OCI-LY7 (cell line): Measurements from ENCODE around the gene TLE1.

Experiments
- EZH2phosphoT487 ChIP-seq: fragments of 200-600 bp; sonication (generic); IDR thresholded peaks from 2 replicates; pipeline ENCODE4 v1.6.1; 2018; ENCODE audit warnings: low read depth, borderline replicate concordance, mild to moderate bottlenecking, mixed run types, antibody characterized with exemption, low read length, moderate library complexity, mixed read lengths
- TF ChIP-seq, protein P1 (sequence below): fragments of 200-600 bp; sonication (generic); conservative IDR thresholded peaks from 2 replicates; pipeline ENCODE4 v1.5.1; 2014; ENCODE audit warnings: mild to moderate bottlenecking, antibody characterized with exemption, low read length, moderate library complexity, mixed read lengths

DNA sequence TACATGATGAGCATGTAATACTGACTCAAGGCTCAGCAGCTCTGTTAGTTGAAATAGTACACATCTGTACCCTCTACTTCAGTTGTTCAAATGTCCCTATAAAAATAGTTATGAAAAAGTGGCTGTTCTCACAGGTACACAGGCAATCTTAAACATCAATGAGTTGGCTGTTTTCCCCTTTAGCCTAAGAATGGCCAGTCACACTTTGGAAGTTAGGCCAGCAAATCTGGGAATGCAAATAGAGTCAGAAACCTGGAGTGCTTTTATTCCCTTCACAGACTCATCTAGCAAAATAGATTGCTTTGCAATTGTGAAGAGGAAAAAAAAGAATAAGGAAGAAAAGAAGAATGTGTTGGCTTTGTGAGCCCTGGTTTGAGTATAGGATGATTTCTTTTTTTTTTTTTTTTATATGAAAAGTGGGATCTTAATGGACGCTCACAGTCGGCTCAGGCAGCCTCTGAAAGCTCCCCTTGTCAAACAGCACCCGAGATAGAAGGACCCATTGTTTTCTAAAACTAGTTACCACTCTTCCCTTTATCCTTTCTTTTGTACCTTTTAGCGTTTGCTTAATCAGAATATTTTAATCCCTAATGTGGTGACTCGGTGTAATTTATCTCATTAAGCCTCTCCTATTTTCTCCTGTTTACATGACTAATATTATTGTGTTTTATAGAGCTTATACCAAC, 27.9 kb upstream of the TLE1 start:
- TF ChIP-seq, protein P1, sequence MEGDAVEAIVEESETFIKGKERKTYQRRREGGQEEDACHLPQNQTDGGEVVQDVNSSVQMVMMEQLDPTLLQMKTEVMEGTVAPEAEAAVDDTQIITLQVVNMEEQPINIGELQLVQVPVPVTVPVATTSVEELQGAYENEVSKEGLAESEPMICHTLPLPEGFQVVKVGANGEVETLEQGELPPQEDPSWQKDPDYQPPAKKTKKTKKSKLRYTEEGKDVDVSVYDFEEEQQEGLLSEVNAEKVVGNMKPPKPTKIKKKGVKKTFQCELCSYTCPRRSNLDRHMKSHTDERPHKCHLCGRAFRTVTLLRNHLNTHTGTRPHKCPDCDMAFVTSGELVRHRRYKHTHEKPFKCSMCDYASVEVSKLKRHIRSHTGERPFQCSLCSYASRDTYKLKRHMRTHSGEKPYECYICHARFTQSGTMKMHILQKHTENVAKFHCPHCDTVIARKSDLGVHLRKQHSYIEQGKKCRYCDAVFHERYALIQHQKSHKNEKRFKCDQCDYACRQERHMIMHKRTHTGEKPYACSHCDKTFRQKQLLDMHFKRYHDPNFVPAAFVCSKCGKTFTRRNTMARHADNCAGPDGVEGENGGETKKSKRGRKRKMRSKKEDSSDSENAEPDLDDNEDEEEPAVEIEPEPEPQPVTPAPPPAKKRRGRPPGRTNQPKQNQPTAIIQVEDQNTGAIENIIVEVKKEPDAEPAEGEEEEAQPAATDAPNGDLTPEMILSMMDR, result no peak
- no peak for TF ChIP-seq EZH2phosphoT487
